DOHH2 (cell line): Measurements from ENCODE around the gene SFXN5.

Experiments
- CTCF ChIP-seq: fragments of 200-600 bp; sonication (generic); IDR thresholded peaks from one replicate; pipeline ENCODE4 v1.5.1; 2014; ENCODE audit warnings: antibody characterized with exemption, mild to moderate bottlenecking, low read depth, low read length; ENCODE audit not compliant: poor library complexity, severe bottlenecking
- EZH2phosphoT487 ChIP-seq: fragments of 200-600 bp; sonication (generic); IDR thresholded peaks from 2 replicates; pipeline ENCODE4 v1.6.1; 2017; ENCODE audit warnings: borderline replicate concordance, mild to moderate bottlenecking, antibody characterized with exemption, low read length, moderate library complexity, mixed read lengths

GRCh38 chr2:73083886-73084800 is 12.6 kb upstream of the SFXN5 start:
- no peak for TF ChIP-seq EZH2phosphoT487
- TF ChIP-seq CTCF, result no peak
